Naive thymus-derived CD4-positive, alpha-beta T cell (primary cell): ENCODE data around the gene TPBGL. TPM values are rescaled to one million over a fixed set of nuclear protein-coding genes. Genes with fewer than 3 reads are reported as not detected.

Experiments
- ATAC-seq: fragments of 150-1000 bp; cut with Tn5 transposase; 2 replicates; pipeline ENCODE4 v1.10.0; 2021; ENCODE audit warnings: mild to moderate bottlenecking, moderate library complexity
- CTCF ChIA-PET: fragments of 350-600 bp; sonication (Branson Sonifier 250); formaldehyde crosslinking; loops from one replicate; lab custom pipeline; 2021; ENCODE audit warnings: antibody characterized with exemption; lab: Charles Lee
- POLR2A ChIA-PET: fragments of 350-600 bp; sonication (Branson Sonifier 250); formaldehyde crosslinking; loops from one replicate; lab custom pipeline; 2021; ENCODE audit warnings: antibody characterized with exemption, inconsistent platforms; lab: Charles Lee
- DNase-seq, 9 donors: peaks; one replicate each; pipeline versions ENCODE4 v3.0.0 to v3.0.0-alpha.2; 2020 to 2022; ENCODE audit warnings: mixed read lengths in 1 of 9
- H3K27ac ChIP-seq: one replicate; pipeline ENCODE4 v1.7.0; 2013; ENCODE audit warnings: mild to moderate bottlenecking, low read depth, low read length, moderate library complexity
- H3K27me3 ChIP-seq, 2 donors: one replicate each; pipeline ENCODE4 v1.7.0; 2013; ENCODE audit warnings: low read length in 2 of 2, mild to moderate bottlenecking in 2 of 2, moderate library complexity in 2 of 2; ENCODE audit not compliant: control insufficient read depth in 2 of 2, insufficient read depth in 2 of 2
- H3K36me3 ChIP-seq, 3 experiments: 1 replicate in 2 of 3; 2 replicates in 1 of 3; pipeline ENCODE4 v1.7.0; 2013; ENCODE audit warnings: low read length in 3 of 3, mild to moderate bottlenecking in 3 of 3, moderate library complexity in 1 of 3; ENCODE audit not compliant: insufficient read depth in 3 of 3, control insufficient read depth in 2 of 3
- H3K4me1 ChIP-seq, 2 donors: one replicate each; pipeline ENCODE4 v1.7.0; 2013; ENCODE audit warnings: low read length in 2 of 2, mild to moderate bottlenecking in 2 of 2, moderate library complexity in 1 of 2; ENCODE audit not compliant: control insufficient read depth in 2 of 2, insufficient read depth in 2 of 2
- H3K4me3 ChIP-seq: 2 replicates; pipeline ENCODE4 v1.7.0; 2013; ENCODE audit warnings: mild to moderate bottlenecking, low read length
- H3K9me3 ChIP-seq, 3 experiments: 1 replicate in 2 of 3; 2 replicates in 1 of 3; pipeline ENCODE4 v1.7.0; 2013; ENCODE audit warnings: low read length in 3 of 3; ENCODE audit not compliant: control insufficient read depth in 2 of 3
- H3K27ac Mint-ChIP-seq, 9 donors: one replicate each; pipeline ENCODE4 v1.8.0; 2020 to 2022; ENCODE audit warnings: mixed read lengths in 9 of 9, mild to moderate bottlenecking in 8 of 9, moderate library complexity in 5 of 9, inconsistent platforms in 2 of 9
- H3K27me3 Mint-ChIP-seq, 5 donors: one replicate each; pipeline ENCODE4 v1.8.0; 2021 to 2022; ENCODE audit warnings: mixed read lengths in 5 of 5, mild to moderate bottlenecking in 1 of 5
- H3K36me3 Mint-ChIP-seq, 5 donors: one replicate each; pipeline ENCODE4 v1.8.0; 2020 to 2022; ENCODE audit warnings: mixed read lengths in 5 of 5, mild to moderate bottlenecking in 3 of 5, inconsistent platforms in 1 of 5
- H3K4me1 Mint-ChIP-seq, 7 donors: one replicate each; pipeline ENCODE4 v1.8.0; 2020 to 2022; ENCODE audit warnings: mixed read lengths in 7 of 7, mild to moderate bottlenecking in 3 of 7, inconsistent platforms in 1 of 7
- H3K4me3 Mint-ChIP-seq, 10 donors: one replicate each; pipeline ENCODE4 v1.8.0; 2020 to 2022; ENCODE audit warnings: mild to moderate bottlenecking in 10 of 10, mixed read lengths in 10 of 10, moderate library complexity in 6 of 10, inconsistent platforms in 2 of 10
- H3K9me3 Mint-ChIP-seq, 11 donors: one replicate each; pipeline ENCODE4 v1.8.0; 2020 to 2022; ENCODE audit warnings: mixed read lengths in 11 of 11, mild to moderate bottlenecking in 4 of 11, inconsistent platforms in 1 of 11, moderate library complexity in 1 of 11
- intact Hi-C, 2 donors: fragments of 100-400 bp; cut with micrococcal nuclease; formaldehyde crosslinking; loops; one replicate each; pipeline ENCODE4 v1.15.1; 2023
- polyA plus RNA-seq, 2 donors: library from polyadenylated mRNA; unstranded; fragments of 300-500 nt; fragmentation: Illumina TruSeq; gene quantifications; one replicate each; pipeline ENCODE4 v1.2.3, GENCODE V29; 2021
- total RNA-seq, 6 experiments: library from RNA in 5 of 6; stranded (reverse) in 5 of 6; gene quantifications; 1 replicate in 5 of 6; 2 replicates in 1 of 6; pipeline ENCODE4 v1.2.3 and lab custom pipeline; 2021 to 2026

The TPBGL gene
- total and polyA plus RNA-seq, 7 experiments from 2014 or later: 0.15 to 0.58 (median 0.31) TPM; not detected in 1

- peaks cover 0 to 4% (median 0%) of the 10 kb centered on the region in 11 donors for H3K9me3 Mint-ChIP-seq
- no peak for DNase-seq
- ATAC-seq: no peak
- Histone ChIP-seq H3K9me3 (no peaks in the 10 kb centered on the region), H3K36me3 (no peaks in the 10 kb centered on the region), H3K4me3 (no peak overlapping the region), H3K27me3 (peaks cover 0 to 5% of the 10 kb centered on the region in 2 donors), H3K27ac (no peak overlapping the region), H3K4me1 (peaks cover 5 to 12% of the 10 kb centered on the region in 2 donors)
- intact Hi-C loops: no loop called here
- H3K27ac Mint-ChIP-seq: no peak overlapping the region
- H3K4me3 Mint-ChIP-seq: peak overlapping the region in 1 of 10 donors; percentile 34
- H3K36me3 Mint-ChIP-seq: peaks cover 0 to 4% (median 0%) of the 10 kb centered on the region in 5 donors
- peaks cover 4 to 45% (median 21%) of the 10 kb centered on the region in 5 donors for H3K27me3 Mint-ChIP-seq
- POLR2A ChIA-PET: no interaction called here
- CTCF ChIA-PET: no interaction called here
- H3K4me1 Mint-ChIP-seq: peaks cover 0 to 7% (median 2%) of the 10 kb centered on the region in 7 donors
Measured at GRCh38 chr11:75237050-75237449, 3.5 kb upstream of the TPBGL start.

- intact Hi-C loops: no loop called here
- H3K27me3 ChIP-seq: peaks cover 3 to 5% of the 10 kb centered on the region in 2 donors
- no peaks in the 10 kb centered on the region for H3K36me3 ChIP-seq
- Mint-ChIP-seq H3K4me1 (peaks cover 0 to 14% (median 10%) of the 10 kb centered on the region in 7 donors), H3K27me3 (peaks cover 13 to 51% (median 28%) of the 10 kb centered on the region in 5 donors), H3K27ac (peak overlapping the region in 1 of 9 donors; percentile 63), H3K36me3 (peaks cover 0 to 4% (median 0%) of the 10 kb centered on the region in 5 donors), H3K9me3 (peaks cover 0 to under 1% (median 0%) of the 10 kb centered on the region in 11 donors), H3K4me3 (peak overlapping the region in 8 of 10 donors; percentile 20 to 85 (median 50))
- ATAC-seq: no peak
- H3K27ac ChIP-seq: no peak overlapping the region
- H3K9me3 ChIP-seq: no peaks in the 10 kb centered on the region
- ChIA-PET POLR2A (no interaction called here), CTCF (interaction anchor here (0.7 to 8.0 kb wide), 5 partner anchors 9 to 1669 kb away, joined by 3 to 135 read pairs (median 5); no protein-coding TSS in a partner anchor)
- H3K4me3 ChIP-seq: no peak overlapping the region
- H3K4me1 ChIP-seq: peaks cover 5 to 15% of the 10 kb centered on the region in 2 donors
- DNase-seq: no peak
Measured at GRCh38 chr11:75238595-75239440, 1.8 kb upstream of the TPBGL start.

- no peak for DNase-seq
- Mint-ChIP-seq H3K27me3 (peaks cover 13 to 57% (median 27%) of the 10 kb centered on the region in 5 donors), H3K4me3 (peak overlapping the region; percentile 53 to 87 (median 74)), H3K4me1 (peaks cover 0 to 14% (median 10%) of the 10 kb centered on the region in 7 donors), H3K27ac (no peak overlapping the region), H3K9me3 (no peaks in the 10 kb centered on the region), H3K36me3 (no peaks in the 10 kb centered on the region)
- POLR2A ChIA-PET: no interaction called here
- Histone ChIP-seq H3K27me3 (peaks cover 3 to 5% of the 10 kb centered on the region in 2 donors), H3K27ac (no peak overlapping the region), H3K4me1 (peaks cover 5 to 15% of the 10 kb centered on the region in 2 donors), H3K9me3 (no peaks in the 10 kb centered on the region), H3K36me3 (no peaks in the 10 kb centered on the region), H3K4me3 (no peak overlapping the region)
- CTCF ChIA-PET: interaction anchor here (0.6 to 8.0 kb wide), 6 partner anchors 8 to 310 kb away, joined by 3 to 135 read pairs (median 4); no protein-coding TSS in a partner anchor
- ATAC-seq: no peak
- intact Hi-C loops: loop anchor here (2.0 to 10.0 kb wide), 6 partner anchors 217 to 845 kb away; partner anchors contain the start of genes PGM2L1 (in 1 of the 2), POLD3 (in 1 of the 2), RNF169 (in 1 of the 2) and SPCS2 (in 1 of the 2)
Measured at GRCh38 chr11:75239531-75240290, 863 bp upstream of the TPBGL start.

DNA sequence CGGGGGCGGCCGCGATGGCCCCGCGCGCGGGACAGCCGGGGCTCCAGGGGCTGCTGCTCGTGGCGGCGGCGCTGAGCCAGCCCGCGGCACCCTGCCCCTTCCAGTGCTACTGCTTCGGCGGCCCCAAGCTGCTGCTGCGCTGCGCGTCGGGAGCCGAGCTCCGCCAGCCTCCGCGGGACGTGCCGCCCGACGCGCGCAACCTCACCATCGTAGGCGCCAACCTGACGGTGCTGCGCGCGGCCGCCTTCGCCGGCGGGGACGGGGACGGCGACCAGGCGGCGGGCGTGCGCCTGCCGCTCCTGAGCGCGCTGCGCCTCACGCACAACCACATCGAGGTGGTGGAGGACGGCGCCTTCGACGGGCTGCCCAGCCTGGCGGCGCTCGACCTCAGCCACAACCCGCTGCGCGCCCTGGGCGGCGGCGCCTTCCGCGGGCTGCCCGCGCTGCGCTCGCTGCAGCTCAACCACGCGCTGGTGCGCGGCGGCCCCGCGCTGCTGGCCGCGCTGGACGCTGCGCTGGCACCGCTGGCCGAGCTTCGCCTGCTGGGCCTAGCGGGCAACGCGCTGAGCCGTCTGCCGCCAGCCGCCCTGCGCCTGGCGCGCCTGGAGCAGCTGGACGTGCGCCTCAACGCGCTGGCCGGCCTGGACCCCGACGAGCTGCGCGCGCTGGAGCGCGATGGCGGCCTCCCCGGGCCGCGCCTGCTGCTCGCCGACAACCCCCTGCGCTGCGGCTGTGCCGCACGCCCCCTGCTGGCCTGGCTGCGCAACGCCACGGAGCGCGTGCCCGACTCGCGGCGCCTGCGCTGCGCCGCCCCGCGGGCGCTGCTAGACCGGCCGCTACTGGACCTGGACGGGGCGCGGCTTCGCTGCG lies 697 bp downstream of the TPBGL start:
- no peak overlapping the region for H3K27ac Mint-ChIP-seq
- intact Hi-C loops: loop anchor here (1.0 to 10.0 kb wide), 11 partner anchors 27 to 846 kb away; partner anchors contain the start of genes SPCS2 (in 2 of the 2), XRRA1 (in 2 of the 2), PGM2L1 (in 1 of the 2) and POLD3 (in 1 of the 2)
- CTCF ChIA-PET: interaction anchor here (0.7 to 8.0 kb wide), 10 partner anchors 8 to 310 kb away, joined by 3 to 135 read pairs (median 10); no protein-coding TSS in a partner anchor

DNA sequence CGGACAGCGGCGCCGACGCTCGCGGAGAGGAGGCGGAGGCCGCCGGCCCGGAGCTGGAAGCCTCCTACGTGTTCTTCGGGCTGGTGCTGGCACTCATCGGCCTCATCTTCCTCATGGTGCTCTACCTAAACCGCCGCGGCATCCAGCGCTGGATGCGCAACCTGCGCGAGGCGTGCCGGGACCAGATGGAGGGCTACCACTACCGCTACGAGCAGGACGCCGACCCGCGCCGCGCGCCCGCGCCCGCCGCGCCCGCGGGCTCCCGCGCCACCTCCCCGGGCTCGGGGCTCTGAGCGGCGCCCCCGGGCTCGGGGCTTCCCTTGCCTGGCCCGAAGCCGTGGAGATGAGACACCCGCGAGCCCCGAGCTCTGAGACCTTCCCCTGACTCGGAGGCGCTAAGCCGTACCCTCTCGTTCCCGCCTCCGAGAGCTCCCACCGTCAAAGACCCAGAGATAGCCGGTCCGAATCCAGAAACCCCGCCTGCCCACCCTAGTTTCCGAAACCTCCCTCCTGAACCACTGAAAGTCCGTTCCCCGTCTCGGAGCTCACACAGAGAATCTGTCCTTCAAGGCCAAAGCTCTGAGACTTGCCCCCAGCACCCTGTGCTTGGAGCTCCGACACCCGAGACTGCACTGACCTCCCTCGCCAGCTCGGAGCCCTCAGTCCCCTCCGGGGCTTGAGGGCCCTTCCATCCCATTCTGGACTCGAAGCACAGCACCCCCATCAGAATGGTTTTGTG lies 1.5 kb downstream of the TPBGL start:
- H3K36me3 ChIP-seq: no peaks in the 10 kb centered on the region
- peaks cover 5 to 15% of the 10 kb centered on the region in 2 donors for H3K4me1 ChIP-seq
- no peak for DNase-seq
- intact Hi-C loops: loop anchor here (1.0 to 10.0 kb wide), 11 partner anchors 28 to 847 kb away; partner anchors contain the start of genes SPCS2 (in 2 of the 2), XRRA1 (in 2 of the 2), PGM2L1 (in 1 of the 2) and POLD3 (in 1 of the 2)
- Mint-ChIP-seq H3K36me3 (no peaks in the 10 kb centered on the region), H3K9me3 (no peaks in the 10 kb centered on the region), H3K27ac (peak overlapping the region in 3 of 9 donors; percentile 15 to 80 (median 73)), H3K4me1 (peaks cover 0 to 14% (median 10%) of the 10 kb centered on the region in 7 donors), H3K27me3 (peaks cover 13 to 63% (median 27%) of the 10 kb centered on the region in 5 donors), H3K4me3 (peak overlapping the region; percentile 70 to 86 (median 80))
- POLR2A ChIA-PET: interaction anchor here (1.2 to 2.6 kb wide), 6 partner anchors 20 to 101 kb away, joined by 3 to 14 read pairs (median 8); no protein-coding TSS in a partner anchor
- H3K9me3 ChIP-seq: no peaks in the 10 kb centered on the region
- CTCF ChIA-PET: interaction anchor here (0.6 to 8.0 kb wide), 14 partner anchors 8 to 468 kb away, joined by 3 to 135 read pairs (median 7); no protein-coding TSS in a partner anchor
- peaks cover 3 to 5% of the 10 kb centered on the region in 2 donors for H3K27me3 ChIP-seq
- ATAC-seq: peak; percentile 41
- no peak overlapping the region for H3K27ac ChIP-seq
- H3K4me3 ChIP-seq: peak overlapping the region; percentile 54

More for the DNA sequence above, 697 bp downstream of the TPBGL start:
- H3K4me1 Mint-ChIP-seq: peaks cover 0 to 14% (median 10%) of the 10 kb centered on the region in 7 donors
- H3K27me3 Mint-ChIP-seq: peaks cover 13 to 68% (median 27%) of the 10 kb centered on the region in 5 donors
- Histone ChIP-seq H3K4me1 (peaks cover 5 to 15% of the 10 kb centered on the region in 2 donors), H3K27ac (no peak overlapping the region), H3K9me3 (no peaks in the 10 kb centered on the region), H3K27me3 (peaks cover 3 to 5% of the 10 kb centered on the region in 2 donors), H3K36me3 (no peaks in the 10 kb centered on the region), H3K4me3 (peak overlapping the region; percentile 54)
- no peaks in the 10 kb centered on the region for H3K36me3 Mint-ChIP-seq
- peak overlapping the region; percentile 59 to 85 (median 75) for H3K4me3 Mint-ChIP-seq
- H3K9me3 Mint-ChIP-seq: no peaks in the 10 kb centered on the region
- DNase-seq (peak; percentile 71 to 95 (median 86)), ATAC-seq (peak; percentile 98)
- POLR2A ChIA-PET: interaction anchor here (1.2 to 2.6 kb wide), 6 partner anchors 21 to 100 kb away, joined by 3 to 14 read pairs (median 8); no protein-coding TSS in a partner anchor
